ENCODE results near the gene CAPN14. TPM values are rescaled to one million over a fixed set of nuclear protein-coding genes. Genes with fewer than 3 reads are reported as not detected.
A peak's percentile ranks its signal among the peaks of the same experiment; 100 is the strongest.

CAPN14 gene
- total and polyA plus RNA-seq, 4 donors, result 0.05 to 0.08 TPM; not detected in 2

GRCh38 chr2:31233741-31234682 is 16.7 kb upstream of the CAPN14 start, which contains the start of gene EHD3:
EHD3 (plus strand) TSS chr2:31234152; CDS start chr2:31234622, 470 bp downstream.
- Histone ChIP-seq H3K36me3 (ENCODE audit: control insufficient read depth in 4 of 4, insufficient read depth in 3 of 4, low read depth in 1 of 4, low read length in 3 of 4) (no peaks in the 10 kb centered on the region), H3K4me1 (ENCODE audit: control insufficient read depth in 4 of 4, insufficient read depth in 4 of 4, low read length in 3 of 4) (peaks cover 0 to 7% (median 4%) of the 10 kb centered on the region in 4 donors), H3K27me3 (ENCODE audit: control insufficient read depth in 4 of 4, insufficient read depth in 4 of 4, low read length in 3 of 4) (peaks cover 0 to 9% (median 2%) of the 10 kb centered on the region in 4 donors), H3K9ac (ENCODE audit: low read depth in 1 of 2, low read length in 2 of 2) (no peak within 1 kb of the TSS), H3K27ac (ENCODE audit: low read depth in 1 of 2, low read length in 2 of 2) (peak within 1 kb of the TSS; percentile 32 to 56), H3K4me3 (ENCODE audit: low read depth in 1 of 3, low read length in 3 of 3) (peak within 1 kb of the TSS; percentile 35 to 66 (median 53)), H3K9me3 (ENCODE audit: control insufficient read depth in 4 of 4, low read length in 3 of 4) (no peaks in the 10 kb centered on the region)
- peak; percentile 85 for DNase-seq (ENCODE audit: low spot score)
- peak; percentile 99 for TF ChIP-seq YY1 (IDR thresholded peaks at IDR 0.05)
- TF ChIP-seq HNF4A (conservative IDR thresholded peaks at IDR 0.05), result no peak
- TF ChIP-seq FOXA2 (IDR thresholded peaks at IDR 0.05), result no peak
- TF ChIP-seq TAF1 (conservative IDR thresholded peaks at IDR 0.05), result no peak
- no peak for TF ChIP-seq ATF3 (IDR thresholded peaks at IDR 0.05)
- TF ChIP-seq REST (IDR thresholded peaks at IDR 0.05), result no peak
- TF ChIP-seq NR2F2 (IDR thresholded peaks at IDR 0.05), result no peak
- no peak for TF ChIP-seq SP1 (IDR thresholded peaks at IDR 0.05)
- peak; percentile 66 to 72 for TF ChIP-seq RAD21 (IDR thresholded peaks at IDR 0.05)
- no peak for TF ChIP-seq ZBTB33 (IDR thresholded peaks at IDR 0.05)
- TF ChIP-seq RXRA (IDR thresholded peaks at IDR 0.05), result peak in 1 of 2 donors; percentile 24
- TF ChIP-seq, protein P1, sequence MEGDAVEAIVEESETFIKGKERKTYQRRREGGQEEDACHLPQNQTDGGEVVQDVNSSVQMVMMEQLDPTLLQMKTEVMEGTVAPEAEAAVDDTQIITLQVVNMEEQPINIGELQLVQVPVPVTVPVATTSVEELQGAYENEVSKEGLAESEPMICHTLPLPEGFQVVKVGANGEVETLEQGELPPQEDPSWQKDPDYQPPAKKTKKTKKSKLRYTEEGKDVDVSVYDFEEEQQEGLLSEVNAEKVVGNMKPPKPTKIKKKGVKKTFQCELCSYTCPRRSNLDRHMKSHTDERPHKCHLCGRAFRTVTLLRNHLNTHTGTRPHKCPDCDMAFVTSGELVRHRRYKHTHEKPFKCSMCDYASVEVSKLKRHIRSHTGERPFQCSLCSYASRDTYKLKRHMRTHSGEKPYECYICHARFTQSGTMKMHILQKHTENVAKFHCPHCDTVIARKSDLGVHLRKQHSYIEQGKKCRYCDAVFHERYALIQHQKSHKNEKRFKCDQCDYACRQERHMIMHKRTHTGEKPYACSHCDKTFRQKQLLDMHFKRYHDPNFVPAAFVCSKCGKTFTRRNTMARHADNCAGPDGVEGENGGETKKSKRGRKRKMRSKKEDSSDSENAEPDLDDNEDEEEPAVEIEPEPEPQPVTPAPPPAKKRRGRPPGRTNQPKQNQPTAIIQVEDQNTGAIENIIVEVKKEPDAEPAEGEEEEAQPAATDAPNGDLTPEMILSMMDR (IDR thresholded peaks at IDR 0.05; ENCODE audit: low read depth, low read length, missing input control), result peak; percentile 48
- no peak for TF ChIP-seq FOXA1 (IDR thresholded peaks at IDR 0.05)
- WGBS, result 4% methylated on average over 74 of the region's 74 CpGs

- Histone ChIP-seq H3K4me3 (ENCODE audit: low read depth in 1 of 3, low read length in 3 of 3) (no peak overlapping the region), H3K9ac (ENCODE audit: low read depth in 1 of 2, low read length in 2 of 2) (no peak overlapping the region), H3K27ac (ENCODE audit: low read depth in 1 of 2, low read length in 2 of 2) (no peak overlapping the region)
Measured at GRCh38 chr2:31233231-31233630, 15.9 kb upstream of the CAPN14 start.

More at GRCh38 chr2:31233231-31233630, 15.9 kb upstream of the CAPN14 start:
- Histone ChIP-seq H3K4me1 (ENCODE audit: control insufficient read depth in 4 of 4, insufficient read depth in 4 of 4, low read length in 3 of 4) (peaks cover 0 to 7% (median 4%) of the 10 kb centered on the region in 4 donors), H3K36me3 (ENCODE audit: control insufficient read depth in 4 of 4, insufficient read depth in 3 of 4, low read depth in 1 of 4, low read length in 3 of 4) (no peaks in the 10 kb centered on the region), H3K27me3 (ENCODE audit: control insufficient read depth in 4 of 4, insufficient read depth in 4 of 4, low read length in 3 of 4) (peaks cover 0 to 9% (median 2%) of the 10 kb centered on the region in 4 donors), H3K9me3 (ENCODE audit: control insufficient read depth in 4 of 4, low read length in 3 of 4) (no peaks in the 10 kb centered on the region)
- WGBS, result 84% methylated on average over 1 of the region's 1 CpG
- DNase-seq (ENCODE audit: low spot score), result no peak
- no peak for TF ChIP-seq GABPA (IDR thresholded peaks at IDR 0.05 in 1 of 2, conservative IDR thresholded peaks at IDR 0.05 in 1 of 2)
- no peak for TF ChIP-seq YY1 (IDR thresholded peaks at IDR 0.05)
- TF ChIP-seq HNF4G (IDR thresholded peaks at IDR 0.05), result no peak
- TF ChIP-seq ZBTB33 (IDR thresholded peaks at IDR 0.05), result no peak
- no peak for TF ChIP-seq HNF4A (conservative IDR thresholded peaks at IDR 0.05)
- no peak for TF ChIP-seq NR2F2 (IDR thresholded peaks at IDR 0.05)
- TF ChIP-seq EGR1 (IDR thresholded peaks at IDR 0.05; ENCODE audit: low read depth in 2 of 2), result no peak
- TF ChIP-seq, protein P2, sequence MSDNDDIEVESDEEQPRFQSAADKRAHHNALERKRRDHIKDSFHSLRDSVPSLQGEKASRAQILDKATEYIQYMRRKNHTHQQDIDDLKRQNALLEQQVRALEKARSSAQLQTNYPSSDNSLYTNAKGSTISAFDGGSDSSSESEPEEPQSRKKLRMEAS (IDR thresholded peaks at IDR 0.05), result no peak

Data from liver (tissue), 9 donors.